Cerebellar nuclear complex (tissue), 1 donor: ENCODE data around the gene SMC5.
"Not testable (repeated sequence)": the region's sequence is repeated elsewhere in the genome, so short reads cannot be mapped to it uniquely, and the experiment has no call there.

ENCODE experiments used
- DNase-seq, 2 experiments: peaks; one replicate each; lab custom pipeline; 2025; lab: John Stamatoyannopoulos, UW

Gene SMC5

DNA sequence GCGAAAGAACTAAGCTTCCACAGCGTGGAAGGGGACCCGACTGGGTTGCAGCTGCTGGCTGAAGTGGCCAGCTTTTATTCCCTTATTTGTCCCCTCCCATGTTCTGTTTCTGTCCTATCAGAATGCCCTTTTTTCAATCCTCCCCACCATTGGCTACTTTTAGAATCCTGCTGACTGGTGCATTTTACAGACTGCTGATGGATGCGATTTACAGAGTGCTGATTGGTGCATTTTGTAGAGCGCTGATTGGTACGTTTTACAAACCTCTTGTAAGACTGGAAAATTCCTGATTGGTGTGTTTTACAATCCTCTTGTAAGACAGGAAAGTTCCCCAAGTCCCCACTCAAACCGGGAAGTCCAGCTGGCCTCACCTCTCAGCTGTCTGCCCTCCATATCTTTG, 105.0 kb downstream of the SMC5 start:
- no peak for DNase-seq

GRCh38 chr9:70367305-70367930, 108.6 kb downstream of the SMC5 start:
- no peak for DNase-seq

DNA sequence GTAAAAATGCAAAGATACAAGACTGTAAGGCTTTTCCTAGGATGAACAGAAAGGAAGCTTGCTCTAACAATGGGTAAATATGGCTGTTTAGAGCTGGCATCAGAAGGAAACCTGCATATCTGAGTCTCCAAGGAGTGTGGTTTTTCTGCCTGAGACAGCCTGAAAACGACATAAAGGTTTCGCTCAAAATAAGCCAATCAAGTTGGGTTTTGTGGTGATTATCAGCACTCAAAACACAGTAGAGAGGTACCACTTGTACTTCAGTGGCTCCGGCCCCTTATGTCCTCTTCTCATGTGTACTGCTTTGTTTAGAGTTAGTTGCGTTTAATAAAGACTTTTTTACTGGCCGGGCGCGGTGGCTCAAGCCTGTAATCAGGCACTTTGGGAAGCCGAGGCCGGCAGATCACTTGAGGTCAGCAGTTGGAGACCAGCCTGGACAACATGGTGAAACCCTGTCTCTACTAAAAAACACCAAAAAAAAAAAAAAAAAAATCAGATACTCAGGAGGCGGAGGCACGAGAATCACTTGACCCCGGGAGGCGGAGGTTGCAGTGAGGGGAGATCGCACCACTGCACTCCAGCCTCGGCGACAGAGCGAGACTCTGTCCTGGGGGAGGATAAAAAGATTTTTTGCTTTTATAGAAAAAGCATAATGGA, 116.3 kb downstream of the SMC5 start:
- no peak for DNase-seq

- no peak for DNase-seq
Observed at GRCh38 chr9:70382046-70382708, 123.4 kb downstream of the SMC5 start.

DNA sequence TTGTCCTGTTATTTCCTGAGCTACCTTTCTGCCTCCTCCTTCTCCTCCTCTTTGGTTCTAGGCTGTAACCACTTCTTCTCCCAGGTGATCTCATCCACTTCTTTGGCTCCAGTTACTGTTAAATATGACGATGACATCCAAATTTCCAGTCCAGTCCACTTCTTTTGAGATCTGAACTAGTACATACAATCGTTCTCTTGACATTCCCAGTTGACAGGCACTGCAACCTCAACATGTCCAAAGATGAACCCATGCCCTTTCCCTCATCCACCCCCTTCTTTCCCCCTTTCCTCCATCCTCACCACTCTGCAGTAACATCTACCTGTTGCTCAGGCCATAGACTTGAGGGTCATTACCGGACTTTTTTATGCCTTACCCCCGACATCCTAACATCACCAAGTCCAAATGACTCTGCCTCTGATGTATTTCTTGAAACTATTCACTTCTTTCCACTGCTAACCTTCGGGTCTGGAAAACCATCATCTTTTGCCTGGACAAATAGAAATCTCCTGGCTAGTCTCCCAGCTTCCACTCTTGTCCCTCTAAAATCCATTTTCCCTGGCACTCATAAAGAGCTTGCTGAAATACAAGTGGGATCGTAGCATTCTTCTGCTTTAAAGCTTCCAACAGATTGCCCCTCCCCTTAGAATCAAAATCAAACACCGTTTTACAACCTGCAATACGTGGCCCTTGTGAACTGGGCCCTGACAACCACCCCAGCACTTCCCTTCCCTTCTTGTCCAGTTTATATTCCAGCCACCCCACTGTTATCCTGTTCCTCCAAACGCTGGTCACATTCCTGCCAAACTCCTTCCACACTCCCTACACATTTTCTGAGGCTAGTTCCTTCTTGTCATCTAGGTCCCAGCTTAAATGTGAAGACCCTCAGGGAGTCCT, 124.2 kb downstream of the SMC5 start:
- DNase-seq = no peak

GRCh38 chr9:70385426-70385825, 126.6 kb downstream of the SMC5 start:
- no peak for DNase-seq

GRCh38 chr9:70387663-70388062, 128.9 kb downstream of the SMC5 start:
- no peak for DNase-seq

DNA sequence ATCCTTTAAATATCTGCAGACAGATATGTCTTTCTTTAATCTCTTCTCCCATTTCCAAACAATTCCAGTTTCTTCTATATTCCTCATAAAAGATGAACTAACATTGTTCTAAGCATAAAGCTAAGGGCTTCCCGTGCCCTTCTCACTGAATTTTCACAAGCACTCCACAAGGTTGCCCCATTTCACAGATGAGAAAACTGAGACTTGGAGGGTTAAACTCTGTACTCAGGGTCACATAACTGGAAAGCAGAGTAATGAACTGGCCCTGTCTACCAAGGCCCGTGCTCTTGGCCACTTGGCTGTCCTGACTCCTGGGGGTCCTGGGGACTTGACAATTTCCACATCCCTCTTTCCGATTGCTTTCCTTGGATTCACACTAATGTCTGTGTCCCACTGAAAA, 130.4 kb downstream of the SMC5 start:
- DNase-seq = no peak

DNA sequence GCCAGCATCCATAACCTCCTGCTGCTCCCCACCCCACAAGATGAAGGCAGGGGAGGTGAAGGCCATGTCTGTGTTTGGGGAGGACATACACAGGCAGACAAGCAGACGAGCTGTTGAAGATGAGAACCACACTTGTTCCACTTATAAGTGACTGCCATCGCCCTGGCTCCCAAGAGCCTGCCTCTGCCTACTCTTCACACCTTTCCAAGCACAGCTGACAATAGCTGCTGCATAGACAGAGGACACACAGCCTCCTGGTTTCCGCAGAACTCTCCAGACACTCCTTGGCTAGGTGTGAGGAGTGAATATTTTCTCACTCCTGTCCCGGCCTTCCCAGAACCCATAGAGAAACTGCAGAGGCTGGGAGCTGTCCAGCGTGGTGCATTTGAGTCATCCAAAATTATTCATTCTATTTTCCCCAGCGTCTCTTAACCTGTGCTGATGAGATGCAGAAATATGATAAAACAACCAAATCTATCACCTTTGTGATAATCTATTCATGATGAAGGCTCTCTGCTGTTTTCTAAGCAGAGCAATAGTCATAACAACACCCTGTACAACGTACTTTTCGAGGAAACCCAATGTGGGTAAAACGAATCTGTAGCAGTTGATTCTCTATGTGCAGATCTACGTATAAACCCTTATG, 131.0 kb downstream of the SMC5 start:
- DNase-seq = no peak

GRCh38 chr9:70390933-70391341, 132.2 kb downstream of the SMC5 start:
- DNase-seq = no peak

DNA sequence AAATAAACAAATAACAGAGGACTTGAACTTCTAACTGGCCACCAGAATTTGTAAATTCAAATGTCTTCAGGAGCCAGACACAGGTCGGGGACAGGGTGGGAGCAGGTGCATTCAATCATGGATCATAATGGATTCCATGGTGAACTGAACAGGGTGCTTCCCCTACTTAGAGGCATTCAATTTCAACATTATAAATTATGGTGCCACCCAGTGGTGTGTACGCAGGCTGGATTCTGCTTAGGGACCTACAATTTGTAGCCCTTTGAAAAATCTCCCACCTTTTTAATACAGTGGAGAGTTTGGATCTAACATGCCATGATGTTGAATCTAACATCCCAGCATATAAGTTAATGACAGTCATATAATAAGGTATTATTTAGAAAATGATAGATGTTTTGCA, 133.4 kb downstream of the SMC5 start:
- DNase-seq = no peak

DNA sequence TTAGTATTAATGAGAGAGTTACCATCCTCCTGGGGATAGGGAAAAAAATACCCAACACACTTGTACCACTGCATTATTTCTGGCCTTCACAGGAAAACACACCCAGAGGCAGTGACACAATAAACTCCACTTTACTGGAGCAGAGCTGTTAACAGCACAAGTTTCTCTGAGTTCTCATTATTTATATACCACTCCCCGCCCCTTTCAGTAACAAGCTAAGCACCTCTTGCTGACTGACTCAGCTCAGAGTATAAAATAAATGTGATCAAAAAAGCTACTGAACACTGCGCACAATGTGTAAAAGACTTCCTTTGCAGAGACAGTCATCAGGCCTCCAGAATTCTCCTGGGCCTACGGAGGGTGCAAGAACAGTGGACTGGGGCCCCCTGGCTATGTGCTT, 134.1 kb downstream of the SMC5 start:
- no peak for DNase-seq

DNA sequence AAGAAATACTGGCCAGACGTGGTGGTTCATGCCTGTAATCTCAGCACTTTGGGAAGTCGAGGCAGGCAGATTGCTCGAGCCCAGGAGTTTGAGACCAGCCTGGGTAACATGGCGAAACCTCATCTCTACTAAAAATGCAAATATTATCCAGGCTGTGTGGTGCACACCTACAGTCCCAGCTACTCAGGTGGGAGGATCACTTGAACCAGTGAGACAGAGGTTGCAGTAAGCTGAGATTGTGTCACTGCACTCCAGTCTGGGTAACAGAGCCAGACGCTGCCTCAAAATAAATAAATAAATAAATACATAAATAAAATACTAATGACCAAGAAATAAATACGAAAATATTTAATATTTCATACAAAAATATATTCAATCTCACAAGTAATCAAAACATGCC, 136.9 kb downstream of the SMC5 start:
- no peak for DNase-seq

DNA sequence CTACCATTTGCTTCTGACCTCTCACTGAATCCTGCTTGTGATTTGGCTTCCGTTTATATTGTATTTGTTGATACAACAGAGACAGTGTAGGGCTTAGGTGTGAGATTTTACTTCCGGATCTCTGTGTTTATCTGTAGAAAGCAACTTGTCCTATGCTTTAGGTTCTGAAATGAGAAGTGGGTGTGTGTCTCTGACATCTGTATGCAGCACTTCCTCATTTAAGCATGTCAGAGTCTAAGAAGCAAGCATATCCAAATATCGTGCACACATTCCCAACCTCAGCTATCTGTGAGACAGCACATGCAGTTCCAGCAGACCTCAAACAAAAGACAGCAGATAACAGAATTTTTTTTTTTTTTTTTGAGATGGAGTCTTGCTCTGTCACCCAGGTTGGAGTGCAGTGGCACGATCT, 139.4 kb downstream of the SMC5 start:
- no peak for DNase-seq

DNA sequence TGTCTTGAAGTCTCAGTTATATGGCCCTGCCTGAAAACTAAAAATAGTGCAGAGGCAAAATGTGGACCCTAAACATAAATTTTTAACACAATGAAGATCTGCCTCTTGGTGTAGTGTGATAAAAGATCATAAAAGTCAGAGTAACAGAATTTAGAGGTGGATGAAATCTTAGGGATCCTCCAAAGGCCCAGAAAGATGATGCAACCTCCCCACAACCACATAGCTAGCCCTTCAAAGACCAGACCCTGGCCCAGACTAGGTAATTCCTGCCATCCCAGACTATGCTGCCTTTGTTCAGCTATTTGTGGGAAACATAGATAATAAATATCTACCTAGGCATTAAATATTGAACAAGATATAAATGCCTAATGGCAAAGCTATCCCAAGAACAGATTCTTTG, 140.4 kb downstream of the SMC5 start:
- no peak for DNase-seq

DNA sequence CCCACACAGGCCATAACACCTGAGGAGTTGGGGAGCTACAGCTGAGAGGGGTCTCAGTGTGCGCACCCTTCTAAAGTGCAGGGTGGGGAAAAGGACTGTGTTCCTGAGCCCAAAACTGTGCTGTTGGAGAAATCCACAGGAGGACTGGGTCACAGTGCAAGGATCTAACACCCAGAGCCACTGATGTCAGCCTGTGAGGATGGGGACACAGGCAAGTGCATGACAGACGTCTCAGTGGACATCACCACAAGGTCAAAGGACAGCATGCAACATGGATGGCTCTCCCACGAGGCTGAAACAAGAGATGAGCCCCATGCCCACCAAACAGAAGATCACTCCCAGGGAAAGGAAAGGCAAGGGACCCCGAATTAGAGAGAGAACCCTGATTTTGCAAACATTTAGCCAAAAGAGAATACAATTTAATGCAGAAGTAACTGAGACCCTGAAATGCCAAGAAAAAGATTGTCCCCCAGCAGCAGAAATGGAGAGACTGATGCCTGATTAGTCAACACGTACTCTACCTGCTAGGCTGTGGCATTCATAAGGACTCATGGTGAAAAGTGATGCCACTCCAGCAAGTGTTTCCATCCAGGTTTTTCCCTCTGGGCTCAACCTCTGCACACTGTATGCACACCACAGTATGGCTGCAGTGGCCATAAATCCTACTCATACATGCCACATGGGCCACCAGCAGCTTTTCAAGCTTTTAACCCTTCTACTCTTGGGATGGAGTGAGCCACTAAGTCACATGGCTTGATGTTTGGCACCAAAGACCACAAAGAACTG, 141.5 kb downstream of the SMC5 start:
- DNase-seq = no peak

- not testable (repeated sequence) for DNase-seq
Observed at GRCh38 chr9:70401241-70401640, 142.5 kb downstream of the SMC5 start.

- no peak for DNase-seq
Observed at GRCh38 chr9:70402213-70402612, 143.4 kb downstream of the SMC5 start.

DNA sequence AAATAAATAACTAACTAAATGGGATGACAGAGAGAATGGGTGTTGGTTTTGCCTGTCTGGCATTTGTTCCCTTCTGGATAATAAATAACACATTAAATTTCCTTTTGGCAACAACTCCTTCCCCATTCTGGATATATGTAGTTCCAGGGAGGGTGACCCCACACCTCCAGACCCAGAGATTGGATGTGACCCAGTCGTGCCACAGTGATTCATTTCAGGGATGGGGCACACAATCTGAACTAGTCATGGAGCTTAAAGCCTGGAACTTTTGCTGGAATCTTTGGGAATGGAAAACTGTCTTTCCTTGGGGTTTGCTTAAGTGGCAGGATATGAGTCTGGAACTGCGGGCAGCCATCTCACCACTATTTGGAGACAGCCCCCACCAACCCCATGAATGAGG, 144.4 kb downstream of the SMC5 start:
- DNase-seq = no peak

- DNase-seq = no peak
Observed at GRCh38 chr9:70403618-70404025, 144.8 kb downstream of the SMC5 start.

GRCh38 chr9:70404261-70404660, 145.5 kb downstream of the SMC5 start:
- DNase-seq = no peak
